ENCODE results near the gene PAX6. TPM values are rescaled to one million over a fixed set of nuclear protein-coding genes. Genes with fewer than 3 reads are reported as not detected.

PAX6 gene
- total and polyA plus RNA-seq, 9 of the 15 experiments (the other 6 are each of a cell fraction or from before 2014, with no cell fraction given): 1.5 to 10.9 (median 5.3) TPM

GRCh38 chr11:31817054-31817620, 6.0 kb upstream of the PAX6 start:
- in situ Hi-C loops (cut with MboI): no loop called here
- TF ChIP-seq TSC22D4 (tag; IDR thresholded peaks at IDR 0.05) (no peak), ZSCAN32 (CRISPR knock-in tag; IDR thresholded peaks at IDR 0.05) (no peak), XRCC5 (IDR thresholded peaks at IDR 0.05; ENCODE audit: low read depth, low read length) (no peak), ZBTB33 (CRISPR knock-in tag; IDR thresholded peaks at IDR 0.05) (0 out of 2 replicates have a peak, but pooled peaks have one; percentile 22), GTF2A2 (tag; IDR thresholded peaks at IDR 0.05) (no peak), VEZF1 (CRISPR knock-in tag; IDR thresholded peaks at IDR 0.05) (no peak), U2AF1 (optimal IDR thresholded peaks at IDR 0.05; ENCODE audit: low read depth, low read length) (no peak), NBN (IDR thresholded peaks at IDR 0.05; ENCODE audit: low read depth) (no peak), ZNF140 (CRISPR knock-in tag; IDR thresholded peaks at IDR 0.05) (no peak), ZKSCAN1 (IDR thresholded peaks at IDR 0.05; ENCODE audit: low read depth, low read length) (no peak), CCAR2 (IDR thresholded peaks at IDR 0.05; ENCODE audit: low read depth, low read length) (no peak), ETV5 (CRISPR knock-in tag; IDR thresholded peaks at IDR 0.05; ENCODE audit: low read depth) (peak; percentile 59; the same call in 1 of the 2 replicates), PURB (CRISPR knock-in tag; IDR thresholded peaks at IDR 0.05; ENCODE audit: low read depth) (no peak), ARID2 (IDR thresholded peaks at IDR 0.05) (no peak), HOXB6 (CRISPR knock-in tag; IDR thresholded peaks at IDR 0.05; ENCODE audit: borderline replicate concordance) (no peak), SPI1 (IDR thresholded peaks at IDR 0.05; ENCODE audit: borderline replicate concordance, low read depth, low read length) (no peak), ZNF175 (CRISPR knock-in tag; IDR thresholded peaks at IDR 0.05; ENCODE audit: low read depth) (no peak), PTTG1 (tag; IDR thresholded peaks at IDR 0.05; ENCODE audit: low read depth) (no peak), TFAP4 (CRISPR knock-in tag; IDR thresholded peaks at IDR 0.05; ENCODE audit: borderline replicate concordance) (0 out of 2 replicates have a peak, but pooled peaks have one; percentile 3)

More at GRCh38 chr11:31817054-31817620, 6.0 kb upstream of the PAX6 start:
- peak overlapping the region; percentile 62 for H2AFZ ChIP-seq (ENCODE audit: low read depth, low read length)
- DNase-seq (ENCODE audit: extremely low read depth in 1 of 4, low spot score in 3 of 4) (peak in 2 of 4 experiments; percentile 14 to 19), ATAC-seq (peak; percentile 33), FAIRE-seq (no peak)
- peaks cover 0 to 52% of the 10 kb centered on the region in 2 experiments; a peak in 3 of 5 replicates for H3K4me1 ChIP-seq (replicated peaks in 1 of 2; ENCODE audit: control insufficient read depth in 2 of 2, insufficient read depth in 2 of 2, low read length in 2 of 2)
- ChIA-PET POLR2A (interaction anchor here (0.6 to 1.0 kb wide), 3 partner anchors 17 to 38 kb away, joined by 3 read pairs; no protein-coding TSS in a partner anchor), CTCF (ENCODE audit: low intra/inter-chr PET ratio) (no interaction called here)
- no peaks in the 10 kb centered on the region for H3K9me1 ChIP-seq (ENCODE audit: control insufficient read depth, insufficient read depth, low read length)
- H3K9me3 ChIP-seq (replicated peaks; ENCODE audit: control insufficient read depth, insufficient read depth, low read depth, low read length): no peaks in the 10 kb centered on the region
- no peaks in the 10 kb centered on the region for H4K20me1 ChIP-seq (replicated peaks; ENCODE audit: control insufficient read depth, insufficient read depth, low read length)
- no TSS peak for BruUV-seq (replicated peaks)
- H3K27me3 ChIP-seq (ENCODE audit: control insufficient read depth in 2 of 2, insufficient read depth in 2 of 2, low read length in 2 of 2): peaks cover 28 to 68% of the 10 kb centered on the region in 2 experiments
- 6% methylated on average over 47 of the region's 48 CpGs for WGBS (ENCODE audit: insufficient coverage, low coverage, missing lambda C conversion rate)
- H3K9ac ChIP-seq (ENCODE audit: insufficient read depth in 1 of 2, low read depth in 2 of 2, low read length in 2 of 2): peak overlapping the region in 1 of 2 experiments; percentile 45; a peak in 2 of 4 replicates
- no peaks in the 10 kb centered on the region for H3K36me3 ChIP-seq (ENCODE audit: control insufficient read depth, insufficient read depth, low read length)
- no peaks in the 10 kb centered on the region for H3K79me2 ChIP-seq (ENCODE audit: control insufficient read depth, insufficient read depth, low read length)
- H3K27ac ChIP-seq (ENCODE audit: extremely low read depth, low read depth, low read length): no peak overlapping the region
- intact Hi-C loops (cut with micrococcal nuclease): loop anchor here (5.0 to 10.0 kb wide), 2 partner anchors 312 to 420 kb away; partner anchors contain the start of genes ELP4 and IMMP1L
- H3K4me3 ChIP-seq: peak overlapping the region; percentile 34
- peak overlapping the region; percentile 58; the same call in 1 of the 2 replicates for H3K4me2 ChIP-seq (ENCODE audit: insufficient read depth, low read length)

All from K562 (cell line).